Medulla oblongata (tissue), 1 donor: ENCODE results near the gene TBC1D10A.

Experiments
- DNase-seq: peaks from one replicate; pipeline ENCODE4 v3.0.0-alpha.2; 2015; ENCODE audit errors: extremely low spot score

The TBC1D10A gene

DNA sequence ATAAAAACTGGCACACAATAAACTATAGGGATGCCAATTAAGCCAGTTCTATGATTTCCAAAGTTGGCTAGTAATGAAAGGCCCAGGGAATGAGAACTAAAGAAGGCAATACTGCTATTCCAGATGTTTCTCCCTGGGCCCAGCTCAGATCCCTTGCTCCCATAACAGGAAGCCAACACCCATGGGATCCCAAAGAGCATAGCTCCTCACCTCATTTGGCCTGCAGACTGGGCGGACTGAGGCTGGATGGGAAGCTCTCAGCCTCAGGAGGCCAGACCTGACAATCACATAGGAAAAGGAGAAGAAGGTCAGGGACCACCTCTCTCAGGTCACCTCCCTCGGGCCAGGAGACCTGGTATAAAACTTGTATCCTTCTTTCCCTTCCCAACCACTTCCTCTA lies 5.3 kb downstream of the TBC1D10A start:
- DNase-seq = no peak

- no peak for DNase-seq
Observed at GRCh38 chr22:30320021-30320556, 6.7 kb downstream of the TBC1D10A start.

DNA sequence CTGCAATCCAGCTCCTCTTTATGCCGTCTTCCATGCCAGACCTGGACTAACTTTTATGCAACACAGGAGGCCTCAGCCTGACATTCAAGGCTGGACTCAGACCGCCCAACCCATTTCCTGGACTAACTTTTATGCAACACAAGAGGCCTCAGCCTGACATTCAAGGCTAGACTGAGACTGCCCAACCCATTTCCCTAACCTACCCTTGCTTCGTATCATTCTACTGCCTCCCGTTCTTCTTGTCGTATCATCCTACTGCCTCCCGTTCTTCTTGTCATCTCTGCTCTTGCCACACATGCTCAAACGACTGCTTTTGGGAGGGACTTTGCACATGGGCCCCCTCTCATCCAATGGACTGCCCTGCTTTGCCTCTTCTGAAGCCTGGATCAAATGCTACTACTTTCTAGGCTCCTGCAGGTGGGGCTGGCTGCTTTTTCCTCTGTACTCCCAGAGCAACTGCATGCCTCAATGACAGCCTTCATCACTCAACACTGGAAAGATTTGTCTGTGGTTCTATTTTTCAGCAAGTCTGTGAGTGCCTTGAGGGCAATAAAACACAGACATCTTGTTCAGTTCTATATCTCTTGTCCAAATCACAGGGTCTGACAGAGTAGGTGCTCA lies 7.8 kb downstream of the TBC1D10A start:
- no peak for DNase-seq

- DNase-seq = no peak
Observed at GRCh38 chr22:30317778-30318177, 9.0 kb downstream of the TBC1D10A start.

DNA sequence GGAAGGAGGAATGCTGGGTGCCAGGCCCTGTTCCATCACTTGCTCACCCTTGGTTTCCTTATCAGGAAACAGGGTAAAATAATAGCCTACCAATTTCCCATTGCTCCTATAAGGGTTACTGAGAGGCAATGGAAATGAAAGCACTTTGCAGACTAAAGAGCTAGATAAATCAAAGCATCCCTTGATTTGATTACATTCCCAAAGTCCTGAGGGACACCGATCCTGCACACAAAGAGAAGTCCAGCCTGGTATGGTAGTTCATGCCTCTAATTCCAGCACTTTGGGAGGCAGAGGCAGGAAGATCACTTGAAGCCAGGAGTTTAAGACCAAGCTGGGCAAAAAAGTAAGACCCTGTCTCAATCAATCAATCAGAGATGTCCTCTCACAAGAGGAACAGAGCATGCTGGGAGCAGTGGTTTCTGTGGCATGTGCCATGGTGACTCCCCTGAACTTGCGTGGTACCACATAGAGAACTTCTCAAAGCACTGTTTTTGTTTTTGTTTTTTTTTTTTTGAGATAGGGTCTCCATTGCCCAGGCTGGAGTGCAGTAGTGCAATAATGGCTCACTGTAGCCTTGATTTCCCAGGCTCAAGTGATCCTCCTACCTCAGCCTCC lies 10.7 kb downstream of the TBC1D10A start:
- DNase-seq = no peak

GRCh38 chr22:30314915-30315314 lies 11.8 kb downstream of the TBC1D10A start:
- DNase-seq = no peak

- DNase-seq = no peak
Observed at GRCh38 chr22:30313527-30314363, 13.0 kb downstream of the TBC1D10A start.

DNA sequence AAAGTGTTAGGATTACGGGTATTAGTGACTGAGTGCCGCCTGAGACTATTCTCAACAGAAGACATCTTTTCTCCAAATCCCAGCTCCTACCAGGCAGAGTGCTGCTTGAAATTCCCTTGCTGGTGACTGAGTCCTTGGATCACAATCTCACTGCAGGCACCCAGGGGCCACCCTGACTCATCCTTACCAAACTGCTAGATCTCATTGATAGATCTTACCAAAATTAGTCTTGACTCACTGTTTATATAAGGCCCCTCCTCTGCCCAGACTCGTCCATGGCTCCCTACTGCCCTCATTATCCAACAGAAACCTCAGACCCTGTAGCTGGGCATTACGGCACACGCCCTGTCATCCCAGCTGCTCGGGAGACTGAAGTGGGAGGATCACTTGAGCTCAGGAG lies 14.7 kb downstream of the TBC1D10A start:
- DNase-seq = no peak

DNA sequence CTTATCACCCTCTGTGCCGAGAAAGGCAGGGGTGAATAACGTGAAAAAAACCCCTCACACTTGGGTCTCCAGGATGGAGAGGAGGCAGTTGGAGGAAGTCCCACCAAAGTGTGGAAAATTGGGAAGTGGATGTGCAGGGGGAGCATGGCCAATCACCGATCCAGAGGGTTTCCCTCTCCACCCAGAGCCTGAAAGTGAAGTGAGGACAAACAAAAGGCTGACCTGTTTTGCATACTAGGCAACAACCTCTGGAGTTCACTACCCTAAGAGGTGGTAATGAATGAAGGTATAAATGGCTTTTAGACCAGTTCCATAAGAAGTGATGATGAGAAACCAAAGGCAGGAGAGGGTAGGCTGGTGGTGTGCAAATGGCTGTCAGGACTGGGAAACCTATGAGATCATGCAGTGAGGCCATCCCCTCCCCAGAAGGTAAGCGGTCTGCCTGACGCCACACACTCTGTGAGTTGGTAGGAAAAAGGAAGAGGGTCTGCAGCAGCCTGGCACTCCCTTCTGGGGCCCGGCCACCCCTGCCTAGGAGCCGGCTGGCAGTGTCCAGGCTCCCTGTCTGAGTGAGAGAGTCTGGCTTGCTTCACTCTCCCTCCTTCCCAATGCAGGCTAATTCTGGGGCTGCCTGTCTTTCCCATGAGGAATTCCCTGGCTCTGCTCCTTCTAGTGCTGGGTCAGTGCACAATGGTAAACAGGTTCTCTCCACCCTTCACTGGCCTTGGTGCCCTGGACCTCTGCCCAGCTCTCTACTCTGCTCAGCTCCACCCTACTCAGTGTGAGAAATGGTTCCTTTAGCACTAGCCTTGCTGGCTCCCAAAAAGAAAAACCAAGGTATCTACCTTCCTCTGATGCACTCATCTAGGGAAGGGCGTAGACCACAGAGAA lies 15.6 kb downstream of the TBC1D10A start:
- DNase-seq = peak; percentile 54

DNA sequence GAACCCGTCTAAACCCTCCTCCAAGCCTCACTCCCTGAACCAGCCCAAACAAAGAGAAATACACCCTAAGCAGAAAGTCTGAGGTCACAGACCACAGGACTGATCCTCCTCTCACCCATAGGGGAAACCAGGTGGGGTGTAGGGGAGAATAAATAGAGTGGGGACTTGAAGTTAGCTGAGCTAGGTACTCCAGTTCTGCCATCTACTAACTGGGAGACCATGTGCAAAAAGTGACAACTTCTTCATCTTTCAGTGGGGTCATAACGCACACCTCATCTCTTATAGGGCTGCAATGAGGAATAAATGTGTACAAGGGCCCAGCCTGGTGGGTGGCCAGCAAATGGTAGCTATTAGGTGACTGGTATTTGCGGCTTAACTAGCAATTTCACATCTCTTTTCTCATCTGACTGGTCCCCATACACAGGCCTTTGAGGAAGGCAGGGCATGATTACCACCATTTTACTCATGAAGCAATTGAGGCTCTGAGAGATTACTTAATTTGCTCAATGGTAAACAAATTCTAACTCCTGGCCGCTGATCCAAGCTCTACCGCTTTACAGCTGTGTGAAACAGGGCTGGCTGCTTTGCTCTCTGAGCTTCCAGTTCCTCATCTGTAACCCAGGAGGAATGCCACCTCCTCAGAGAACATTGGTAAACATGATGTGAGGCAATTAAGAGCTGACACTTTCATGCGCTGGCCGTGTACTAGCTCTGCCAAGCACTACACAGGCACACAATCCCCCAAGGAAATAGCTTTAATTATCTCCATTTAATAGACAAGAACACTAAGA lies 16.6 kb downstream of the TBC1D10A start:
- no peak for DNase-seq

- DNase-seq = no peak
Observed at GRCh38 chr22:30308518-30309230, 18.1 kb downstream of the TBC1D10A start.

DNA sequence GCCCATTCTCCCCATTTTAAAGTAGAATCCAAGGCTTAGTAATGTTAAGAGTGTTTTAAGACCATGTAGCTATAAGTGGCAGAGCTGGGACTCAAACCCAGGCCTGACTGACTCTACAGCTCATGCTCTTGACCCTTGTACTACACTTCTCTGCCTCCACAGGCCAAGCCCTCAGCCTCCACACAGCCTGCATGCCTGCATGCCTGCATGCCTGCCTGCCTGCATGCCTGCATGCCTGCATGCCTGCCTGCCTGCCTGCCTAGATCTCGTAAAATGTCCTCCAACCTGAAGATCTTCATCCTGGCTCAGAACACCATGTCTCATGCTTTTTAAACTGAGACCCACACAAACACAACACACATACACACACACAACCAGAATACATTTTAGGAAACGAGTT lies 18.6 kb downstream of the TBC1D10A start:
- DNase-seq = no peak

DNA sequence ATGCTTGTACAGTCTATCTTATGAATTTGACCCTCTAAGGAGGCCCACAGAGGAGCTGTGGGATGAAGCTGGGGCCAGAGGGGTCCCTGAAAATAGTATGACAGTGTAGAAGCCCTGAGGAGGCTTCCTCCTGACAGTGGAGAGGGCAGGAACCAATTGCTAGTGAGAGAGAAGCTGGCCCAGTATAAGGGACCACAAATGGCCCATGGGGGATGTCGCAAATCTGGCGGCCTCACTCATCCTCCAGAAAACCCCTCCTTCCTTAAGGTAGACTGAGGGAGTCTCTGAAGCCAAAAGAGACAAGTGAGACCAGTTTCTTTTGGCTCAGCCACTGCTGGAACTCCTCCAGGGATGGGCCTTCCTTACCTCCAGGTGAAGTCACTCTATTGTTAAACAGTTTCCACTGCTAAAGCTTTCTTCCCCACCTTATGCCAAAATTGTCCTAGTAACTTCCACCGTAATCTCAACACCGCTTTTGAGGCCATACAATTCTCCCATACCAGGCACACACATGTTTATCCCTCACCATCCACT lies 19.6 kb downstream of the TBC1D10A start:
- DNase-seq = no peak

DNA sequence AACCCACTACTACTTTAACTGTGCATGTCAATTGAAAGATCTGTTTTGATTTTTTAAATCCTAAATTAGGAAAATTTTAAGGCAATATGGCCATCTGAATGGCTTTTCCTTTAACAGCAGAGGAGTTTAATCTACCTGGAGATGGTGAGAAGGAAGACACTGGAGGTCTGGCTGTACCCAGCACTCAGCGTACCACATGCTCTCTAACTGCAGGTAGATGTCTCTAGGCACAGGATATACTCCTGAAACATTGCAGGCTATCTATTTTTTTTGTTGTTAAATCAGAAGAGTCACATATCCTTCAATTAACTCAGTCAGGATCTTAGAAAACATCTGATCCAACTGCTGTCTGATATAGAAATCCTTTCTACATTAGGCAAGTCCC lies 20.1 kb downstream of the TBC1D10A start:
- no peak for DNase-seq

- DNase-seq = no peak
Observed at GRCh38 chr22:30305906-30306626, 20.7 kb downstream of the TBC1D10A start.

GRCh38 chr22:30305519-30305905 lies 21.2 kb downstream of the TBC1D10A start:
- DNase-seq = peak; percentile 75

DNA sequence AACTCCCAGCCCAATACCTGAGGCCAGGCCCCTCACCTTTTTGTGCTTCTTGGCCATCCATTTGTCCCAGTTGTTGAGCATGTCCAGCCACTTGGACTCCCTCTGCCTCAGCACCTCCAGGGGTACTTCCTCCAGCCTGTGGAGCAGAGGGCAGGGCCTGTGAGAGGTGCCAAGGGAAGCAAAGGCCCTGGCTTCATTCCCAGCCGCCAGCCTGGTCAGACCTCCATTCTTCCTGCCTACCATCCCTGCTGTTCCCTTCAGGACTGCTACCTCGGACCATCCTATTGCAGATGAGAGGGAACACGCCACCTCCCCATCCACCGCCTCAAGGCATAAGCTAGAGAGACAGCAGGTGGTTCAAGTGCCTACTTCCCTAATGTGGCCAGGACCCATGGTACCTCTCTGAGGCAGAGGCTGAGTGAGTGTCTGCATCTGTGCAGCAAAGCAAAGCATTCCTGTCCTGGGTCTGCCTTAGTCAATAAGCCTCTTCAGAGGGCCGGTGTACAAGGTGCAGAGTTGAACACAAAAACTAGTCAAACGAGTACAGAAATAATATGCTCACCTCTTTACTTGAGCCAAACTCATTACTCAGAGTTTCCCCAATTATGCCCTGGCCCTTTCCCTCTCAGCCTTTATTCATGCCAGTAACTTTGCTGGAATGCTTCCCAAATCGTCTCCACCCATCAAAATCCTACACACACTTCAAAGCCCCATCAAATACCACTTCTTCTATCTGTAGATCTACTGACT lies 22.1 kb downstream of the TBC1D10A start:
- DNase-seq = no peak

GRCh38 chr22:30302810-30303138 lies 24.0 kb downstream of the TBC1D10A start:
- no peak for DNase-seq
